ENCODE results near the gene ABHD2. TPM values are rescaled to one million over a fixed set of nuclear protein-coding genes. Genes with fewer than 3 reads are reported as not detected.

The ABHD2 gene
- total and polyA plus RNA-seq, 9 of the 15 experiments (the other 6 are each of a cell fraction or from before 2014, with no cell fraction given): 16.9 to 99.8 (median 47.5) TPM

DNA sequence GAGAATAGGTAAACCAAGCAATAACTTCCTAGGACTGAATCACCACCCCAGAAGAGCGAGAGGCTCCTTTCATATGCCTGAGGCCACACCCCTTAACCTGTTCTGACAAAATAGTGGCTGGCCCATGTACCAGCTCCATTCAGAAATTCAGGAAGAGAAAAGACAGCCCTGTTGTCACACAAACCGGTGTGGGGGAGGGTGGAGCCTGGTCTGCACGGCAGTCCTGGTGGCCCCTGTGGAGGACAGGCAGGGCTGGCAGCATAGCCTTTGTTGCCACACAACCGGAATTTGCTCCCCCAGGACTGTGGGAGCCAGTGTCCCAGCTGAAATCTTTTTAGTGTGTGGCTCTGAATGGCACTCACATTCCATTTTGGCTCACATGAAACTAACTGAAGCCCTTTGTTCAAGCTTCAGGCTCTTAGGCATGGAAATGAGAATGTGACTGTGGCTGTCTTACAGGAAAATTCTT lies 109.3 kb downstream of the ABHD2 start:
- intact Hi-C loops (cut with micrococcal nuclease): no loop called here
- Histone ChIP-seq H3K27ac (ENCODE audit: extremely low read depth, low read depth, low read length) (no peak overlapping the region), H3K9me3 (replicated peaks; ENCODE audit: control insufficient read depth, insufficient read depth, low read depth, low read length) (no peaks in the 10 kb centered on the region), H3K79me2 (ENCODE audit: control insufficient read depth, insufficient read depth, low read length) (no peaks in the 10 kb centered on the region), H3K27me3 (ENCODE audit: control insufficient read depth in 2 of 2, insufficient read depth in 2 of 2, low read length in 2 of 2) (no peaks in the 10 kb centered on the region), H2AFZ (ENCODE audit: low read depth, low read length) (no peak overlapping the region), H4K20me1 (replicated peaks; ENCODE audit: control insufficient read depth, insufficient read depth, low read length) (no peaks in the 10 kb centered on the region), H3K9me1 (ENCODE audit: control insufficient read depth, insufficient read depth, low read length) (peaks cover 4% of the 10 kb centered on the region), H3K4me3 (no peak overlapping the region), H3K36me3 (ENCODE audit: control insufficient read depth, insufficient read depth, low read length) (peaks cover 66% of the 10 kb centered on the region), H3K9ac (ENCODE audit: insufficient read depth in 1 of 2, low read depth in 2 of 2, low read length in 2 of 2) (0 out of 4 replicates have a peak overlapping the region, but pooled peaks of 1 of the 2 experiments have one; percentile 11), H3K4me1 (replicated peaks in 1 of 2; ENCODE audit: control insufficient read depth in 2 of 2, insufficient read depth in 2 of 2, low read length in 2 of 2) (no peaks in the 10 kb centered on the region; a peak in 1 of 5 replicates), H3K4me2 (ENCODE audit: insufficient read depth, low read length) (no peak overlapping the region)
- in situ Hi-C loops (cut with MboI): no loop called here
- ATAC-seq: no peak; the same call in 2 of the 3 replicates
- CTCF ChIA-PET (ENCODE audit: low intra/inter-chr PET ratio): no interaction called here
- WGBS (ENCODE audit: insufficient coverage, low coverage, missing lambda C conversion rate): 60% methylated on average over 4 of the region's 4 CpGs
- POLR2A ChIA-PET: interaction anchor here (0.6 to 0.7 kb wide), 3 partner anchors 103 to 156 kb away, joined by 3 to 4 read pairs (median 4); no protein-coding TSS in a partner anchor
- TF ChIP-seq MCM2 (IDR thresholded peaks at IDR 0.05; ENCODE audit: low read depth): no peak
- TF ChIP-seq, protein P1, sequence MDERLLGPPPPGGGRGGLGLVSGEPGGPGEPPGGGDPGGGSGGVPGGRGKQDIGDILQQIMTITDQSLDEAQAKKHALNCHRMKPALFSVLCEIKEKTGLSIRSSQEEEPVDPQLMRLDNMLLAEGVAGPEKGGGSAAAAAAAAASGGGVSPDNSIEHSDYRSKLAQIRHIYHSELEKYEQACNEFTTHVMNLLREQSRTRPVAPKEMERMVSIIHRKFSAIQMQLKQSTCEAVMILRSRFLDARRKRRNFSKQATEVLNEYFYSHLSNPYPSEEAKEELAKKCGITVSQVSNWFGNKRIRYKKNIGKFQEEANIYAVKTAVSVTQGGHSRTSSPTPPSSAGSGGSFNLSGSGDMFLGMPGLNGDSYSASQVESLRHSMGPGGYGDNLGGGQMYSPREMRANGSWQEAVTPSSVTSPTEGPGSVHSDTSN (CRISPR knock-in tag; IDR thresholded peaks at IDR 0.05; ENCODE audit: low read depth): no peak
- TF ChIP-seq, protein P1 (tag; conservative IDR thresholded peaks at IDR 0.05; ENCODE audit: low read depth): no peak
- TF ChIP-seq, protein P2, sequence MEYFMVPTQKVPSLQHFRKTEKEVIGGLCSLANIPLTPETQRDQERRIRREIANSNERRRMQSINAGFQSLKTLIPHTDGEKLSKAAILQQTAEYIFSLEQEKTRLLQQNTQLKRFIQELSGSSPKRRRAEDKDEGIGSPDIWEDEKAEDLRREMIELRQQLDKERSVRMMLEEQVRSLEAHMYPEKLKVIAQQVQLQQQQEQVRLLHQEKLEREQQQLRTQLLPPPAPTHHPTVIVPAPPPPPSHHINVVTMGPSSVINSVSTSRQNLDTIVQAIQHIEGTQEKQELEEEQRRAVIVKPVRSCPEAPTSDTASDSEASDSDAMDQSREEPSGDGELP (CRISPR knock-in tag; IDR thresholded peaks at IDR 0.05; ENCODE audit: borderline replicate concordance): no peak
- DNase-seq (ENCODE audit: extremely low read depth in 1 of 4, low spot score in 3 of 4): no peak
- FAIRE-seq: no peak
- BruUV-seq (replicated peaks): no TSS peak
